Measurements from ENCODE around the gene IFNA6. TPM values are rescaled to one million over a fixed set of nuclear protein-coding genes. Genes with fewer than 3 reads are reported as not detected.

IFNA6 gene
- total RNA-seq, 1 experiment from 2014 or later: not detected

DNA sequence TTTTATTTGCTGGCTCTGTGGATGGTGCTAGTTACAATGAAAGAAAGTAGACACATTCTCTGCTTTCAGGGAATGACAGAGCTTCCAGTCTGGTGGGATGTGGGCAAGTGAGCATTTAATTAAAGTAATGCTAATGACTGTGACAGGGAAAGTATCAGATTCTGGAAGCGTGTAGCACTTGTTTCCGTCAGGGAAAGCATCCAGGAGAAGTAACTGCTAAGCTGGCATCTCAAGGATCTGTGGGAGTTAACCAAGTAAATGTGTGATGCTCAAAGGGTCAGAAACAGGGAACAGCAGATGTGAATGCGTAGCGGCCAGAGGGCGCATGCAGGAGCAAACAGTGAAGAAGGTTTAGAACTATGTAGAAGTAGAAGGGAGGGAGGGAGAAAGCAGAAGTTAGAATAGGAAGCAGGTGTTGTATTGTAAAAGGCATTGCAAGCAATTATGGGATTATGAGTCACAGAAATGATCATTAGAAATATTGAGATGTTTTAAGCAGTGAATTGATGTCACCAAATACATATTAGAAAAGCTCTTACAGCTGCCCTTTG, 27.7 kb downstream of the IFNA6 start:
- H3K4me3 ChIP-seq (ENCODE audit: low read depth in 2 of 2, low read length in 2 of 2): no peak overlapping the region
- in situ Hi-C loops (cut with HindIII; ENCODE audit: low pct_unique_long_range_greater_than_20kb, low sequenced_read_pairs) (no loop called here), intact Hi-C loops (cut with micrococcal nuclease; ENCODE audit: unreplicated experiment) (no loop called here)
- ATAC-seq (no peak), DNase-seq (ENCODE audit: low read depth, low spot score) (no peak)
- POLR2A ChIA-PET: no interaction called here
- CTCF ChIA-PET: no interaction called here
- H3K27me3 ChIP-seq (ENCODE audit: control insufficient read depth, insufficient read depth, low read length): no peaks in the 10 kb centered on the region
- H3K4me1 ChIP-seq (ENCODE audit: control insufficient read depth, insufficient read depth, low read length): no peaks in the 10 kb centered on the region
- no peak overlapping the region for H3K27ac ChIP-seq (ENCODE audit: low read length)
- H3K9me3 ChIP-seq (ENCODE audit: control insufficient read depth, insufficient read depth, low read depth, low read length): no peaks in the 10 kb centered on the region
- BruUV-seq (replicated peaks): no TSS peak
- TF ChIP-seq, protein P1, sequence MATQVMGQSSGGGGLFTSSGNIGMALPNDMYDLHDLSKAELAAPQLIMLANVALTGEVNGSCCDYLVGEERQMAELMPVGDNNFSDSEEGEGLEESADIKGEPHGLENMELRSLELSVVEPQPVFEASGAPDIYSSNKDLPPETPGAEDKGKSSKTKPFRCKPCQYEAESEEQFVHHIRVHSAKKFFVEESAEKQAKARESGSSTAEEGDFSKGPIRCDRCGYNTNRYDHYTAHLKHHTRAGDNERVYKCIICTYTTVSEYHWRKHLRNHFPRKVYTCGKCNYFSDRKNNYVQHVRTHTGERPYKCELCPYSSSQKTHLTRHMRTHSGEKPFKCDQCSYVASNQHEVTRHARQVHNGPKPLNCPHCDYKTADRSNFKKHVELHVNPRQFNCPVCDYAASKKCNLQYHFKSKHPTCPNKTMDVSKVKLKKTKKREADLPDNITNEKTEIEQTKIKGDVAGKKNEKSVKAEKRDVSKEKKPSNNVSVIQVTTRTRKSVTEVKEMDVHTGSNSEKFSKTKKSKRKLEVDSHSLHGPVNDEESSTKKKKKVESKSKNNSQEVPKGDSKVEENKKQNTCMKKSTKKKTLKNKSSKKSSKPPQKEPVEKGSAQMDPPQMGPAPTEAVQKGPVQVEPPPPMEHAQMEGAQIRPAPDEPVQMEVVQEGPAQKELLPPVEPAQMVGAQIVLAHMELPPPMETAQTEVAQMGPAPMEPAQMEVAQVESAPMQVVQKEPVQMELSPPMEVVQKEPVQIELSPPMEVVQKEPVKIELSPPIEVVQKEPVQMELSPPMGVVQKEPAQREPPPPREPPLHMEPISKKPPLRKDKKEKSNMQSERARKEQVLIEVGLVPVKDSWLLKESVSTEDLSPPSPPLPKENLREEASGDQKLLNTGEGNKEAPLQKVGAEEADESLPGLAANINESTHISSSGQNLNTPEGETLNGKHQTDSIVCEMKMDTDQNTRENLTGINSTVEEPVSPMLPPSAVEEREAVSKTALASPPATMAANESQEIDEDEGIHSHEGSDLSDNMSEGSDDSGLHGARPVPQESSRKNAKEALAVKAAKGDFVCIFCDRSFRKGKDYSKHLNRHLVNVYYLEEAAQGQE (IDR thresholded peaks at IDR 0.05; ENCODE audit: insufficient read depth in 1 of 2, low read depth in 2 of 2, low read length in 1 of 2): no peak
- TF ChIP-seq SIN3A (IDR thresholded peaks at IDR 0.05; ENCODE audit: borderline replicate concordance, insufficient read depth, low read depth, low read length): no peak
- no peak for TF ChIP-seq POLR2AphosphoS5 (IDR thresholded peaks at IDR 0.05; ENCODE audit: low read depth, low read length)
- TF ChIP-seq, protein P2, sequence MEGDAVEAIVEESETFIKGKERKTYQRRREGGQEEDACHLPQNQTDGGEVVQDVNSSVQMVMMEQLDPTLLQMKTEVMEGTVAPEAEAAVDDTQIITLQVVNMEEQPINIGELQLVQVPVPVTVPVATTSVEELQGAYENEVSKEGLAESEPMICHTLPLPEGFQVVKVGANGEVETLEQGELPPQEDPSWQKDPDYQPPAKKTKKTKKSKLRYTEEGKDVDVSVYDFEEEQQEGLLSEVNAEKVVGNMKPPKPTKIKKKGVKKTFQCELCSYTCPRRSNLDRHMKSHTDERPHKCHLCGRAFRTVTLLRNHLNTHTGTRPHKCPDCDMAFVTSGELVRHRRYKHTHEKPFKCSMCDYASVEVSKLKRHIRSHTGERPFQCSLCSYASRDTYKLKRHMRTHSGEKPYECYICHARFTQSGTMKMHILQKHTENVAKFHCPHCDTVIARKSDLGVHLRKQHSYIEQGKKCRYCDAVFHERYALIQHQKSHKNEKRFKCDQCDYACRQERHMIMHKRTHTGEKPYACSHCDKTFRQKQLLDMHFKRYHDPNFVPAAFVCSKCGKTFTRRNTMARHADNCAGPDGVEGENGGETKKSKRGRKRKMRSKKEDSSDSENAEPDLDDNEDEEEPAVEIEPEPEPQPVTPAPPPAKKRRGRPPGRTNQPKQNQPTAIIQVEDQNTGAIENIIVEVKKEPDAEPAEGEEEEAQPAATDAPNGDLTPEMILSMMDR (IDR thresholded peaks at IDR 0.05): no peak
- no peak for TF ChIP-seq TCF7L2 (IDR thresholded peaks at IDR 0.05; ENCODE audit: low read depth, low read length)
- no peaks in the 10 kb centered on the region for H3K36me3 ChIP-seq (ENCODE audit: control insufficient read depth, insufficient read depth, low read length)

DNA sequence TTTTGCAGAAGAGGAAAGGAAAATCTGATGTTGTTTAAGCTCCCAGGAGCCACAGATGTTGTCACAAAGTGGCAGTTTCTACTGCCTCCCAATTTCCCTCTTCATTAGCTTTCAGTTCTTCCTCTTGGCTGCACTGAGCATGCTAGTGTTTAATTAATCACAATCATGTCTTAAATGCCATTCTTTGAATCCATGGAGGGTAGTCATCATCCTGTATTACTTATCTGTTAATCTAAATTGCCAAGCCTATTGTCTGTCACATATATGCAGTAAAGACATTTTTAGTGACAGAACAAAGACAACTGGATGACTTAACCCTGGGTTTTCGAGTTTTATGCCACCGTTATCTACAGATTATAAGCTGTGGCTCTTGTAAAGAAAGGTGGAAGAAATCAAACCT, 30.2 kb downstream of the IFNA6 start:
- no peak for DNase-seq (ENCODE audit: low read depth, low spot score)
- Histone ChIP-seq H3K27me3 (ENCODE audit: control insufficient read depth, insufficient read depth, low read length) (no peaks in the 10 kb centered on the region), H3K27ac (ENCODE audit: low read length) (no peak overlapping the region), H3K4me3 (ENCODE audit: low read depth in 2 of 2, low read length in 2 of 2) (no peak overlapping the region), H3K4me1 (ENCODE audit: control insufficient read depth, insufficient read depth, low read length) (no peaks in the 10 kb centered on the region), H3K9me3 (ENCODE audit: control insufficient read depth, insufficient read depth, low read depth, low read length) (no peaks in the 10 kb centered on the region), H3K36me3 (ENCODE audit: control insufficient read depth, insufficient read depth, low read length) (no peaks in the 10 kb centered on the region)
- intact Hi-C loops (cut with micrococcal nuclease; ENCODE audit: unreplicated experiment) (no loop called here), in situ Hi-C loops (cut with HindIII; ENCODE audit: low pct_unique_long_range_greater_than_20kb, low sequenced_read_pairs) (no loop called here)
- BruUV-seq (replicated peaks): no TSS peak
- CTCF ChIA-PET: interaction anchor here (0.6 kb wide), 1 partner anchor 482 kb away, joined by 4 read pairs; the partner anchor contains the start of gene MTAP
- no peak for ATAC-seq
- TF ChIP-seq, protein P2 (IDR thresholded peaks at IDR 0.05): no peak
- TF ChIP-seq SIN3A (IDR thresholded peaks at IDR 0.05; ENCODE audit: borderline replicate concordance, insufficient read depth, low read depth, low read length) (no peak), POLR2AphosphoS5 (IDR thresholded peaks at IDR 0.05; ENCODE audit: low read depth, low read length) (no peak), TCF7L2 (IDR thresholded peaks at IDR 0.05; ENCODE audit: low read depth, low read length) (no peak)
- TF ChIP-seq, protein P1 (IDR thresholded peaks at IDR 0.05; ENCODE audit: insufficient read depth in 1 of 2, low read depth in 2 of 2, low read length in 1 of 2): no peak
- POLR2A ChIA-PET: no interaction called here

Measured in Panc1 (cell line).